AML-193 (cell line): ENCODE measurements around the gene FBXL22.

Experiments
- DNase-seq, 2 experiments: peaks; one replicate each; lab custom pipeline; 2025; lab: John Stamatoyannopoulos, UW

FBXL22 gene

DNA sequence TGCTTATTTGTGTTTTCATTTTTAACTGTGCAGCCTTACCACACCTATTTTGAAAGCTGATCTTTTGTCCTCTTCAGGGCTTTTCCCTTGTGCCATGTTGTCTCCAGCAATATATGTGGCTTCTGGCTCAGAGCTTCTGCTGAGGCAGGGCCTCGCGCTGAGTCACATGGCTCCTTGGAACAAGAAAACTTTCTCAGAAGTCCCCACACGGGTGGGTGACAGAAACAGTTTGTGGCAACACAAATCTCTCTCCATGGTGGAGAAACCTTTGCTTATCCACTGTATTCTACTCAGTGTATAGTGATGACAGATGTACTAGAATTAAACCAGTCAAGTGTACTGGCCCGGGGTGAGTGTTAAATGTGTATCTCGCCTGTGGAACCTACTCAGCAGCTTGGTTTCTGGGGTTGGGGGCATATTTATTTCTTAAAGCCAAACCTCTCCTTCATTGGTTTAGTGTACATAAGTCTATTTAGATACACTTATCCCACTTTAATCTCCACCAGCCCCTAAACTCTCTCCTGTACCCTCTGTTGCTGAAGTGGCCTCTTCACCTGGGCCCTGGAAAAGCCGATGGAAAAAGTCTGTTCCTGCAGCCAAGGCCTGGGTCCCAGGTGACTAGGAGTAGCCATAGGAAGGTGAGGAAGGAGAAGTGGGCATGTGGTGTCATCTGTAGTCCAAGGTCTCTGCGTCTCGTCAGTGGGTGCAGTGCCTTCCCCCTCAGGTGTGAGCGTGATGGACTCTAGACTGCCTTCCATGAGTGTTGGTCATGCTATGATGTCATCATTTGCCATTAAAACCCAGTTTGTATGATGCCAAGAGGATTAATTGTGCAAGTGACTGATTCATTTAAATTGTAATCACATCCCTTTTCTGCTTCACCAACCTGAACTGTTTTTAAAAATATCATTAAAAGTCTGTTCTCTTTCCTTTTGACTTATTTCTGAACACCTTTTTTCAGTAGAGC lies 3.2 kb upstream of the FBXL22 start:
- DNase-seq = no peak

DNA sequence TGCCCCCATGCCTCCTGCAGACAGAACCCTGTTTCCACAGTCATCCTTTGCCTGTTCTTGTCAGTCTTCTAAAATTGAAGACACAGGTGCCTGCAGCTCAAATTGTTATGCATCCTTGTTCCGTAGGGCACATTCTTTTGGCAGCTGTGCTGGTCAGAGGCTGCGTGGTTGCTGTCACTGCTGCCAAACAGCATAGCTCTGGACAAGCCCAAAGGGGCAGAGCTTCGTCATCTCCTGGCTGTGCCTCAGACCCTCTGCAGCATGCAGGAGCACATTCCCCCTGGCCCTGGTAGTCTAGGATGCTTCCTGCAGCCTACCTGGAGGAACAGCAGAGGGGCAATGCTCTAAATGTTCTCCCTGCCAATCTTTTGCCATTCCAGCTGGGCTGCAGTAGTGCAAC lies 2.1 kb upstream of the FBXL22 start:
- no peak for DNase-seq

DNA sequence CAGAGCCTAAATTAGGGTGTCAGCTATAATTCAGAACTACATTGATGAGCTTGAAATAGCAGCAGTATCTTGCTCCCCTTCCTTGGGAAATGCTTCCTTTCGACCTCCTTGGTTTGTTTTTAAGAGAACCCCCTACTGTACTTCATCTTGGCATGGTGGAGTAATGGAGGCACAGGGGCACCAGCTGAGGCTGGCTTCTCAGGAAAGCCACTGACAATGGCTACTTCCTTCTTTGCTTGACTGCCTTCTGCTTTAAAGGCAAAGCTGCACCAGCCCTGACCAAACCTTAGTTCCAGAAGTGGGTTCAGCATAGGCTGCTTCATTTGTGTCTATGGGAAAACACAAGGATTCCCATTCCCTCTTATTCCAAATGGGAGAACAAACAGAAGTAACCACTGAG lies 1.5 kb upstream of the FBXL22 start:
- no peak for DNase-seq

DNA sequence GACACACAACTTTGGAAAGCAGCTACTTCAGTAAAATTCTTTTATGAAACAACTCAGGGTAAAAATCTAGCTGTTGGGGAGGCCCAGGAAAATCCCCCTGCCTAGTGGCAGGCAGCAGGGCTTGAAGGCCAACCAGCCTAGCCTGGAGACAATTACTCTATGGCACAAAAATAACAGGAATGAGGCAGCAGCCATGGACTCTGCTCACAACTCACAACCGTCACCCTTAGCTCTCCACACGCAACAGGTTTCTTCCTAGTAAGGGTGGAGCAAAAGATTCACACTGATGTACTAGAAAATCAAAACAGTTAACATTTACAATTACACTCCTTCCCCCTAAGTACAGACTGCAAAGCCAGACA lies 530 bp upstream of the FBXL22 start:
- DNase-seq = no peak

DNA sequence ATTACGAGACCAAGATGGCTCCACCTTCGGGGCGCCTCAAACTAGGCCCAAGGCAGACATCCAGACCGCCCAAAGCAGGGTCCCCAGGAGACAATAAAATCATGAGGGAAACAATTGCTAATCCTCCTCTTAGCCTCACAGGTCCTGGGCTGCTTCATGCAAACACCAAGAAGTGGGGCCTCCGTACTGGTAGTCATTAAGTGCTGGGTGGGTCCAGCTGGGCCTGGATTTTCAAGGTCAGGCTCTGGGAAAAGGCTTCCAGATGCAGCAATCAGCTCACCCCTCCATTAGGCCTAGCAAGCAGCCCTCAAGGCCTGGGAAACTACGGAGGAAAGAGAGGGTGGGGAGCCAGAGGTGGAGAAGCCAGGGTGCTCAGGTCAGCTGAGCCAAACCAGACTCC lies 634 bp downstream of the FBXL22 start:
- DNase-seq = no peak

DNA sequence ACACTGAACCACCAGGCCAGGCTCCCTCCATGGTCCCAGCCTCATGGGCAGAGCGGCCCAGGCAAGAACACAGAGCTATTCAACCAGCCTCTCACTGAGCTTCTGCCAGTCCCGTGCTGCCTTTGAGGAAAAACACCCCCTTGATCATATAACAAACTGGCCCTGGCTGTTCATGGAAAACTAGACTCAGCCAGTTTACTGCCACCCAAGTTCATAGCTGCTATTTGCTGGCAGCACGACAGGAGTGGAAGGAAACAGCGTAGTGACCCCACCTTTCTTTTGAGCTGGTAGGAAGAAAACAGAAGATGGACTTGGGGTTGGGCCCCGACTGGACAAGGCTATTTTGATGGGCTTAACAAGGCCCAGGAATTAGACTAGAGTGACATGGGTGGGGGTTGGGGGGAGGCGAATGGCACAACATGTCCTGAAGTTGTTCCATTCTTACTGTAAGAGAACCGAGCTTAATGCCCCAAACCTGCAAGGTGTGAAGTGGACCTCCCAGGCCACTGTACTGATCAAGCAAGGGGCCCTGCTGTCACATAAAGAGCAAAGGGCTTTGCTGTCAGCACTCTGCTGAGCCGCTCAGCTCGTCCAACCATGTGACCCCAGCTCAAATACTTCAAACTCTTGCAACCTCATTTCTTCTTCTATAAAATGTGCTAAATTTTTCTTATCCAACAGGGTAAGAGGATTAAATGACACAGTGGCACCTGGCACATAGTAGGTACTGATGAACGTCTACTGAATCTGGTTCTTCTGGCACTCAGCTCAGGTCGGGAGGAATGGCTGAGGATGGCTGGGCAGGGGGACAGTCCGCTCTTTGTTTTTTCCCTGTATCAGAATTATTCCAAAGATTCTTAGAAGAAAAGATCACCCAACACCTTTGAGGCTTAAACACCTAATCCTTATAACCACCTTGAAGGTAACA lies 1.6 kb downstream of the FBXL22 start:
- DNase-seq = no peak

DNA sequence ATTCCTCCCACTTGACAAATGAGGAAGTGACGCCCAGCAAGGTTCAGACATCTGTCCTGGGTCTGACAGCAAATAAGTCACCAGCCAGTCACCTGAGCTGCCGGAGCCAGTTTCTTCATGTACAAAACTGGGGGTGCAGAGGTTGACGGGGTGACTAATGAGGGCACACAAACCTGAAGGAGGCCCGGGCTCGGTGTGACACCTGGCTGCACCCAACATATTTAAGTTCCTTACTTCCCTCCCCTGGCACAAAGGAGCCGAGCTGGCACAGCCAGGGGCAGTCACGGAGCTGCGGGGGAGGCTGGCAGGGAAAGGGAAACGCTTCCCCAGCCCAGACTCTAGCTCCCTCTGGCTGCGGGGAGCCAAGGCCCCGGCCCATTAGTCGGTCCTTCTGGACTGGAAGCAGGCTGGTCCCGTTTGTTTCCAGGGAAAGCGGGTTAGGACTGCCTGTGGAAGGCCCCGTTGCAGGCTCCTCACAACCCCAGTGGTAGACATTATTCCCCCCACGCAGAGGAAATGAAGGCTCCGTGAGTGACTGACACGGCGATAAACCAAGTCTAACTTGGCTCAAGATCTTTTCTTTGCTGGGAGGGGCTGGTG lies 2.3 kb downstream of the FBXL22 start:
- DNase-seq = peak; percentile 54 to 67

DNA sequence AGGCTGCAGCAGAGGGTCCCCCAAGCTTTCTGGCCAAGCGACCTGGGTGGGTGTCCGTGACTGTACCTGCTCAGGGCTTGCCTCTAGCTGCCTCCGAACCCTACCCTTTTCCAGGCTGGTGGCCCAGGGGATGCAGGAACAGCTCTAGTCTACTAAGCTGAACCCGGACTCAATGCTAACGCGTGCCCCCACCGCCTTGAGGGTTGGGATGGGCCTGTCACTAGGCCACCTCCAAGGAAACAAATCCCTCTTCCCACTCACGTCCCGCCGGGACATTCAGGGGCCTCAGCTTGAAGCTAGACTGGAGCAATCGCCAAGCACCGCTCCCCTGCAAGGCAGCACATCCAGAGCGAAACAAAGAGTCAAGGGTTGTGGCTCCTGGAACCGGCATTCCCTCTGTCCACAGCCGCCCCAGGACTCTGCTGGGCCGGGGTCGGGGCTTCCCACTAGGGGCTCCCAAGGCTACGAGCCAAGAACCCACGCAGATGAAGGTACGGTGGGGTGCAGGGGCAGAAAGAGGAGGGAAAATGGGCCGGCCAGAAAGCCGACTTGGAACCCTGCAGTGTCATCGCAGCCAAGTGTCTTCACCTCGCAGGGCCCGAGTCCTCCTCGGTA lies 2.9 kb downstream of the FBXL22 start:
- no peak for DNase-seq

DNA sequence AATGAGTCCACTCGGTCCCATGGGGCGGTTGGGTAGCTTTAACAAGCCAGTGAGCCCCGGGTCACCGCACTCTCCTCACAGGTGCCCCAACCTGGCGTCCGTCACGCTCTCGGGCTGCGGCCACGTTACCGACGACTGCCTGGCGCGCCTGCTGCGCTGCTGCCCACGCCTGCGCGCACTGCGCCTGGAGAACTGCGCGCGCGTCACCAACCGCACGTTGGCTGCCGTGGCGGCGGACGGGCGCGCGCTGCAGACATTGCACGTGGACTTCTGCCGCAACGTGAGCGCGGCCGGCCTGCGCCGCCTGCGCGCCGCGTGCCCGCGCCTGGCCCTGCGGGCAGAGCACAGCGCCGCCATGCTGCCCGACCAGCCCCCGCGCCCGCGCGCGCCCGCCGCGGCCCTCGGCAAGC lies 3.4 kb downstream of the FBXL22 start:
- peak; percentile 86 to 93 for DNase-seq

DNA sequence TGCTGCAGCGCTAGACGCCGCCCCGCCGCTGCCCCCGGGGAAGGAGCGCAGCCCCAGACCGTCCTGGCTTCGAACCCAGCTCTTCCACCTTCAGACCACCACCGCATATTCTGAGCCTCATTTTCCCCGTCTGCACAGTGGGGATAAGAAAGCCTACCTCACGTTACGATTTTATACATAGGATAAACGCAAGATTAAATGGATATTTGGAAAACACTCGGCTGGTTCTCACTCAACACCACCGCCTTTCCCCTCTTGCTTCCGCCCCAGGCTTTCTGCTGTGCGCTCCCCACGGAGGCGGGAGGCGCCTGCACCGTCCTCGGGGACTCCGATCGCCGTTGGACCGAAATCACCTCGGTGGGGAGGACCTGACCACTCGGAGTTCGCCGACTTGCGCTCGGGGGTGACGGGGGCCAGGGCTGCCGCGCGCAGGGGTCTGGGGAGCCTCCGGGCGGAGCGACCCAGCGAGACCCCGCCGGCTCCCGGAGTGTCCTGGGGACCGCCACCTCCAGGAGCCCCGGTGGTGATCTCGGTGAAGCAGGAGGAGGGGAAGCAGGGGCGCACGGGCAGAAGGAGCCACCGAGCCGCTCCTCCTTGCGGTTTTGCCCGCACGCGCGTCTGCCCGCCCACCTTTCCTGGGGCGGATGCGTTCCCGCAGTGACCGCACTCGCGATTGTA lies 4.0 kb downstream of the FBXL22 start:
- peak in 1 of 2 experiments; percentile 16 for DNase-seq

DNA sequence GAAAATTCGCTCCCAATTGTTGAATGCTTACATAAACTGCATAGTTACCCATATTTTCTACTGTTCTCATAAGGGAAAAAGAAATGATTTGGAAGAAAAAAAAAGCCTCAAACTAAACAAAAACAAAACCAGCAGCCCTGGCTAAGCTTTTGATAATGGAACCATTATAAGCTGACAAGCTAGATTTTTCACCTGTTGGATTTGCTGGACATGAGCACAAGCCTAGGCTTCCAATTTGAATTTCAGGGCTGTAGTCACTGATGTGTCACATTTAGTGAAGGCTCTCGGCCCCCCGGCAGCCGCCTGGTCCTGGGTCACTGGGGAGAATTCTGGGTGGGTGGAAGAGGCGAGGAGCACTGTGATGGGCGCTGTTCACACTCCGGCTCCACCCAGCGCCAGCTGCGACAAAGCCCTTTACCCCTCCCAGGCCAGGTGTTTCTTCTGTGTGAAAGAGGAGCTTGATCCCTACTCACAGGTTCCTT lies 4.6 kb downstream of the FBXL22 start:
- DNase-seq = no peak

DNA sequence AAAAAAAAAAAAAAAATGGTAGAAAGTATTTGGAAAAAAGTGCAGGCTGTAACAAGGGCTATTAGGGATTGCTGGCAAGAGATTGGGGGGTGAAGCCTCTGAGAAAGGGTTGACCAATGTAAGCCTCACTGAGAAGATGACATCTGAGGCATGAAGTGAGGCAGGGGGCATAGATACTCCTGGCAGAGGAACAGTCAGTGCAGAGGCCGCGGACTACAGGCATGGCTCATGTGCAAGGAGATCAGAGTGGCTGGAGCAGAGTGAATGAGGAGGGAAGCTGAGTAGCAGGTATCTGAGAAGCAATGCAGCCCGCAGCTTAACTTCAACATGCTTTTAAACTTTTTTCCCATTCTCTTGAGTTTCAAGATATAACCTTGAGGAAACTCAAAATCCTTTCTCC lies 5.4 kb downstream of the FBXL22 start:
- no peak for DNase-seq

DNA sequence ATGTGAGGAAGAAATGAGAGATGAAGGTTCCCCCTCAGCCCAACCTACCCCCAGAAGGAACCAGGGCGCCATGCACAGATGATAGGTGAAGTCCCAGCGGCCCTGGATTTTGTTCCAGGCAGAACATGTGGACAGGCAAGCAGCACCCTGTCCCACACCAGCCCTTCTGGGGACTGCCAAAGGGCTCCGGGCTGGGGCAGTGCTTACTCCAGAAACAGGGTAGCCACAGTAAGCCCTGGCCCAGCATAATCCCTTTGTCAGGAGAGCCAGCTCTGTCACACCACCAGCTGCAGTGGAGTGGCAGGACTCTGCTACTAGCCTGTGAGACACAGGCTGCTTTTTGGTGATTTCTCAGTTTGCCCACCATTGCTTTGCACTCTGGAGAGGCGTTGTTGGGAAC lies 6.3 kb downstream of the FBXL22 start:
- no peak for DNase-seq

DNA sequence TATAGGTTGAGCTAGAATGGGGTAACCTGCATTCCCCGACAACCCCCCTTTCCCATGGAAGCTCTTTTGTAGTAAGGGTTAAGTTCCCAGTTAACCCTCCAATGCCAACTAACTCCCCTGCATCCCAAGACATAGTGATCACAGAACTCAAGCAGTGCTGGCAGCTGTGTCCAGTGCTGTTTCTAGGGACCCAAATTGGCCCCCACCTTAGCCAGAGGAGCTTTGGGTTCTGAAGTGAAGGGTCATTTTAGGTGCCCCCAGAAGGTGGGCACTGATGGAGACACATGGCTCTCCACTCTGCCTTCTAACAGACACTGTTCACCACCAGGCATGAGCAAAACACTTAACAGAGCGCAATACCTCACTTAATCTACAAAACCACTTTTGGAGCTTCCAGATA lies 7.1 kb downstream of the FBXL22 start:
- no peak for DNase-seq

DNA sequence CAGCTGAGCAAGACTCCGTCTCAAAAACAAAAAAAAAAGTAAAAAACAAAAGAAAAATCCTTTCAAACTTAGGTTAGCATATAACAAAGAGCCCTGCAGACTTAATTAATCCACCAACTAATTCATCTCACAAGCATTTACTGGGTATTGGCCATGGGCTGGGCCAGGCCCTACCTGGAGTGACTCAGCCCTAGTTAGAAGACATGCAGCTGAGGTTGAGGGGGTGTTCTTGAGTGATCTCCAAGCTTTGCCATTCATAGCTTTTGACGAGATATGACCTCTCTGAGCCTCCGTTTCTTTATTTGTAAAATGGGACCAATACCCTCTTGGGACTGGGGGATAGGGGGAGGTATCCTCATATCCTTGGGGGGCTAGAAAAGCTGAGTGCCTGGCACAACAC lies 7.8 kb downstream of the FBXL22 start:
- DNase-seq = no peak

DNA sequence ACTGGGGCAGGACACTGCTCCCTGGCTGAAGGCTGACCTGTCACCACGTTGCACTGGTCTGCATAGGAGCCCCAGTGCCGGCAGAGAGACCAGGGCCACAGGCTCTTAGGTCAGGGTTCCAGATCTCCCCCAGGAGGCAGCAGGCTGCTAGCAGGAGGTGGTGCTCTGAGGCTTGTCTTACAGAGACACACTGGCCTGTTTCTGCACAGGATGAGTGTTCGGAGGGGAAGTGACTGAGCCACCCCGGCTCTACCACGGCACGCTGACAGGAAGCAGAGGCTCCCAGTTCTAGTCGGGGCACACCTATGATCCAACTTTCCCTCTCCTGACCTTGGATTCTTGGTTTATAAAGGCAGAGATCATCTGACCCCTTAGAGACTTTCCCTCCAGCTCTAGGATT lies 8.6 kb downstream of the FBXL22 start:
- no peak for DNase-seq

DNA sequence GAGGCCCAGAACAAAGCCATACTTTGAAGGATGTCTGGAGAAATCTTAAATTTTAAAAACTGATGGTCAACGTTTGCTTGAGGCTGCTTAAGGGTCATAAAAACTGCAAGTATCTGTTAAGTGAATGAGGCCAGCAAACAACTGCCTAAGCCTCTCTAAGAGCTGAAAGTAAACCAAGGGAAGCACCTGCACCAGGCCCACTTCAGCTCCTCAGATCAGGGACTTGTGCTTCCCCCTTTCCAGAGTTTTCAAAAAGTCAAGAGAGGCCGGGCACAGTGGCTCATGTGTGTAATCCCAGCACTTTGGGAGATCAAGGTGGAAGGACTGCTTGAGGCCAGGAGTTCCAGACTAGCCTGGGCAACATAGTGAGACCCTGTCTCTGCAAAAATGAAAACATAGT lies 9.1 kb downstream of the FBXL22 start:
- DNase-seq = no peak

DNA sequence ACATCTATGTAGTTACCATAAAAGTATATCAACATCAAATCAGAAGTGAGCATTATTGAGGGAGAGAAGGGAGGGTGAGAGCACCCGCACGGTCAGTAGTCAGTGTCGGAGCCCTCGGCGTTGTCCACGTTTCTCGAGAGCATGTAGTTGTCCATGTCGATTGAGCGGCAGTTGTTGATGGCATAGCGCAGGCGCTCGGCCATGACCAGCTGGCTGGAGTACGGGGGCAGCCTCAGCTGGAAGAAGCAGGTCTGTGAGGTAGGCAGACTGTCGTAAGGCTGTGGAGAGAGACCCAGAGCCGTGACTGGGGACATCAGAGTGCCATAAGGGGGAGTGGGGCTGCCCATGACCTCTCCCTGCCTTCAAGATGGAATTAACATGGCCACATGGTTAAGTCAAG lies 11.8 kb downstream of the FBXL22 start:
- DNase-seq = no peak

DNA sequence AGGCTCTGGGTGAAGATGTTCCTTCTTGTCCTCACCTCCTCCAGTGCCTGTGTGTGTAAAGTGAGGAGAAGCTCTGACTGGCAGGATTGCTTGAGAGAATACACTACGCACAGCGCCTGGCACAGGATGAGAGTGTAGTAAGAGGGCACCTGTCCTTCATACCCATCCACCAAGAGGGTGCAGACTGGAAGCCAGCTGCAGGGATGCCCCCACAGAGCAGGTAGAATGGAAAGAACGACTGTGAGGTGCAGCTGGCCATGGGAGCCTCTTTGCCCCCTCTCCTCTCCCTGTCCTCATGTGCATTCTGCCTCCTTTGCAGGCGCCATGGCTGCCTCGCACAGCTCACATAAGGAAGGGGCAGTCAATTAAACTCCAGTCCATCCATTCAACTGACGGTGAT lies 12.3 kb downstream of the FBXL22 start:
- no peak for DNase-seq

DNA sequence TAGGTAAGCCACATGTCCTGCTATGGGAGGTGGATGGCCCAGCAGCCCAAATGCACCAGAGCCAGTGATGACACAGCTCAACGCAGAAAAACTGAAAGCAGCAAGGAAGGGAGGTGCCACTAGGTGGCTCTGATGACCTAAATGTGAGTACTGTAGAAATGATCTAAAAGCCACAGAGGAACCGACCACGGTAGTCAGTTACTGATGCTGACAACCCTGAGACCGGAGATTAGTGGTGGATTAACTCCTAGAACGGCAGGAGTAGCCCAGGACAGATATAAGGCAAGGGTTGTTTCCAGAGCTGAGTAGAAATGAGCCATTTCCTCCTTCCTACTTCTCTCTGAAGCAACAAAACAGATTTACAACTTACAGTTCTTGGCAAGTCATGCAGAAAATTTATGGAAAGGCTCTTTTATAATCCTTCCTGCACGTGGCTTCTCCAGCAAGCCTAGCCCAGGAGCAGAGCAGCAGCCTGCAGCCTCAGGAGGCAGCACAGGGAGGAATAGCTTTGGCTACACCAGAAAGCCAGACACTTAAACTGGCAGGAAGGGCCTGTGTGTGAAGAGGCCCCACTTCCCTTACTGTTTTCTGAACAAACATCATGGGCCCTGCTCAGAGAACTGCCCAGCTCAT lies 13.1 kb downstream of the FBXL22 start:
- DNase-seq = peak; percentile 68 to 78

DNA sequence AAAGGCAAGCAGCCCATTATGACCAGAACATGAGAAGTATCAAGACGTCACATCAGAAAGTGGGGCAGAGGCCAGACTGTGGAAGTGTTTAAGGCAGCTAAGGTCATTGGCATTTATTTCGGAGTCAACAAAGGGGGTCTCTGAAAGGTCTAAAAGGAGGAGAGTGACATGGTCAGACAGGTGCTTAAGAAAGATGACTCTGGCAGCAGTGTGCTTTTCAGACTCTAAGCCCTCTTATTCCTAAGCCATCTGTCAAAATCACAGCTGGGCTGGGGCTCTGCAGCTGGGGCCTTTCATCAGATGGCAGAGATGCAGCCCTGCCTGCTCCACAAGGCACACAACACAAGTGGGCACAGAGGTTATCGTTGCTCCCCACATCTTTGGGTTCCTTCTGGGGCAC lies 14.0 kb downstream of the FBXL22 start:
- DNase-seq = no peak
